Renal pelvis (tissue), 4 donors: ENCODE measurements around the gene RPS24. TPM values are rescaled to one million over a fixed set of nuclear protein-coding genes. Genes with fewer than 3 reads are reported as not detected.
"Not testable (repeated sequence)": the region's sequence is repeated elsewhere in the genome, so short reads cannot be mapped to it uniquely, and the experiment has no call there.

Experiments used
- DNase-seq: peaks from one replicate; pipeline ENCODE4 v3.0.0-alpha.2; 2013
- polyA plus RNA-seq, 3 donors: library from polyadenylated mRNA; unstranded; fragments of 120-200 nt; gene quantifications; one replicate each; pipeline ENCODE4 v1.2.1, GENCODE V29; 2013; ENCODE audit not compliant: insufficient read length in 3 of 3

The RPS24 gene
- polyA plus RNA-seq, 3 donors = 2,667 to 3,525 (median 2,868) TPM

DNA sequence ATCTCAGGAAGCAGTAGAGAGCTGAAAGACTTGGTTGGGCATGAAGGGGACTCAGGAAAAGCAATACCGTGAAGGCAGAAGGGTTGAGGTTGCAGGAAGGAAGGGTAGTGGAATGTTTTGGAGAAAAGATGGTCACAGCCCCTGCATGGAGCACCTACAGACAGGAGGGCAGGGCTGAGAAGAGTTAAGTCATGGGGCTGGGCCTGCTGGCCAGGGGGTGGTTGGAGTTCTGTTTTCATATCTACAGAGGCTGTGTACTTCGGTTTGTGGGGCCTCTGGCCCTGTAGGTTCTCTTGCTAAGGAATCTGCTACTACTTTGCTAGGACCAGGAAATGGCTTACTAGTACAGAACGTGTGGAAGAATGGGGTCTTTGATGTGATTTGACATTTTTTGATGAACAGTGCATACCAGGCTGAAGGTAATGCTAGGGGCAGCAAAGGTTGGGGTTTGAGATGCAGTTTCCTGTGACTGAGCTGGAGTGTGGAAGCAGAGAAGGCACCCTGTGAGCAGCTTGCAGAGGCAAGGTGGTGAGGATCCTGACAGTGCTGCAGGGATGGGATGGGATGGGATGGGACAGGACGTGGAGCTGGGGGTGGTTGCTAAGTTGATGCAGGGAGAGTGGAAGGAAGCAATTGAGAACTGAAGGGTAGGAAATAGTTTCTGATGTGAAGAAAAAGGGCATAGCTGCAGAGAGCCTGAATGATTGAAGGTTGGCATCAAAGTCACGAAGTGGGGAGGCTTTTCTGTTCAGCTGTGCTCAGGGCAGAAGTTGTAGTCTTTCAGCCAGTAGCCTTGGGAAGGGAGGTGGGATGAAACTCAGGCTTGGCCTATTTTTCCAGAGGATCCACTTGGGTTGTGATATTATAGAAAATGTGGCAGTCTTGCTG, 7.8 kb downstream of the RPS24 start:
- DNase-seq = no peak

GRCh38 chr10:78042058-78042751, 8.5 kb downstream of the RPS24 start:
- no peak for DNase-seq

GRCh38 chr10:78042752-78043104, 9.1 kb downstream of the RPS24 start:
- DNase-seq = no peak

- no peak for DNase-seq
These were observed 10.5 kb downstream of the RPS24 start for GRCh38 chr10:78044179-78044578.

DNA sequence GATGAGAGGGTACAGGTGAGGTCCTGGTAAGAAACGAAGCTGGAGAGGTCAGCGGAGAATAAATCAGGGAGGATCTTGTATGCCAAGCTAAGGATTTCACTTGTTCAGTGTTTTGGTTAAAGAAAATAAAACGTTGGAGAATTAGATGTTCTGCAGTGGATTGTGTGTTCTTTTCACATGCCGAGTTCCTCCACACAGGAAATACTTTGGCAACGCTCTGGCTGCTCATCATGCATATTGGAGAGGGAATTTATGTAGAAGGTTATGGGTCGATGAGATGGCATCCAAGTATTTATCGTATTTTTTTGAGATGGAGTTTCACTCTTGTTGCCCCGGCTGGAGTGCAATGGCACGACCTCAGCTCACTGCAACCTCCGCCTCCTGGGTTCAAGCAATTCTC, 11.0 kb downstream of the RPS24 start:
- no peak for DNase-seq

DNA sequence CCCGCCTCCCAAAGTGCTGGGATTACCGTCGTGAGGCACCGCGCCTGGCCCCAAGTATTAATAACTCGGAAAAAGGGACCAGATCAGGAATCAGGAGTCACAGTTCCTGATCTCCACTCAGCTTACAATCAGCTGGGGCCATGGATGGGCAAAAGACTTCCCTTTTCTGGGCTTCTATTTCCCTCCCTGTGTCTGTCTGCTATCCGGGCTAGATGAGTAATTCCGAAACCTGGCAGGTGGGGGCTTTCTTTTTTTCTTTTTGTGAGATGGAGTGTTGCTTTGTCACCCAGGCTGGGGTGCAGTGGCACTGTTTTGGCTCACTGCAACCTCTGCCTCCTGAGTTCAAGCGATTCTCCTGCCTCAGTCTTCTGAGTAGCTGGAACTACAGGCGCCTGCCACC, 11.6 kb downstream of the RPS24 start:
- no peak for DNase-seq

GRCh38 chr10:78045856-78046255, 12.2 kb downstream of the RPS24 start:
- no peak for DNase-seq

DNA sequence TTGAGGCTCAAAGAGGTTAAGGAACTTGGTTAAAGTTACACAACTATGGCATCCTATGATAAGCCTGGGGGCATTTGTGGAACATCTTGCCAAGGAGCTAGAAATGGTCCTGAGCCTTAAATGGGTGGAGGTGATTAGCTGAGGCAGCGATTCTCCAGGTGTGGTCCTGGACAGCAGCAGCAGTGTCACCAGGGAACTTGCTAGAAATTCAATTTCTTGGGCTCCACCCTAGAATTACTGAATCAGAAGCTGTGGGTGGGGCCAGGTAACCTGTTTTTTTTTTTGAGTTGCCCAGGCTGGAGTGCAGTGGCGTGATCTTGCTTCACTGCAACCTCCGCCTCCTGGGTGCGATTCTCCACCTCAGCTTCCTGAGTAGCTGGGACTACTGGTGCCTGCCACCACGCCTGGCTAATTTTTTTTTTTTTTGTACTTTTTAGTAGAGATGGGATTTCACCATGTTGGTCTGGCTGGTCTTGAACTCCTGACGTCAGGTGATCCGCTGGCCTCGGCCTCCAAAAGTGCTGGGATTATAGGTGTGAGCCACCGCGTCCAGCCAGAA, 13.1 kb downstream of the RPS24 start:
- no peak for DNase-seq

DNA sequence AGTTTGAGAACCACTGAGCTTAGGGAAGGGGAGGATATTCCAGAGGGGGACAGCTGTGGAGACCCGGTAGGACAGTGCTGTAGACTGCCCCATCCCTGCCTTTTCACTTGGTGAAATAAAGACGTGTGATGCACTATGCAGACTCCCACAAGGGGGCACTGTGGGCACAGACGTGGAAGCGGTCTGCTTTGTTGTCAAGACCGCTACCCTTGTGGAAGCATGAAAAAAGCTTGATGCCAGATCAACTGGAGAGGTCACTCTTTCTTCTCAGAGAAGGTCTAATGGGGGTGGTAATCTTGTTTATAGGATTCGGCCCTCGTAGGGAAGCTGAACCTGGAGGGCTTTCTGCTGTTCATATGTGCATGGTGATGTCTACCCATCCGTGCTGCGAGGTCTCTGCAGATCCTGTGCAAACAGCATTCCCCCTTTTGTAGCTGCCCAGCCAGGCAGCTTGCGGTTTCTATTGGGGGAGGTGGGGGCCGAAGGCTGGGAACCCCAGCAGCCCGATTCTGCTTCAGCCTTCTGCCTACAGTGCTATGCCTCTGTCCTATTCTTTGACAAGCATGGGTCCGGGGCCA, 13.7 kb downstream of the RPS24 start:
- DNase-seq = peak; percentile 90

- no peak for DNase-seq
These were observed 16.2 kb downstream of the RPS24 start for GRCh38 chr10:78049851-78050250.

DNA sequence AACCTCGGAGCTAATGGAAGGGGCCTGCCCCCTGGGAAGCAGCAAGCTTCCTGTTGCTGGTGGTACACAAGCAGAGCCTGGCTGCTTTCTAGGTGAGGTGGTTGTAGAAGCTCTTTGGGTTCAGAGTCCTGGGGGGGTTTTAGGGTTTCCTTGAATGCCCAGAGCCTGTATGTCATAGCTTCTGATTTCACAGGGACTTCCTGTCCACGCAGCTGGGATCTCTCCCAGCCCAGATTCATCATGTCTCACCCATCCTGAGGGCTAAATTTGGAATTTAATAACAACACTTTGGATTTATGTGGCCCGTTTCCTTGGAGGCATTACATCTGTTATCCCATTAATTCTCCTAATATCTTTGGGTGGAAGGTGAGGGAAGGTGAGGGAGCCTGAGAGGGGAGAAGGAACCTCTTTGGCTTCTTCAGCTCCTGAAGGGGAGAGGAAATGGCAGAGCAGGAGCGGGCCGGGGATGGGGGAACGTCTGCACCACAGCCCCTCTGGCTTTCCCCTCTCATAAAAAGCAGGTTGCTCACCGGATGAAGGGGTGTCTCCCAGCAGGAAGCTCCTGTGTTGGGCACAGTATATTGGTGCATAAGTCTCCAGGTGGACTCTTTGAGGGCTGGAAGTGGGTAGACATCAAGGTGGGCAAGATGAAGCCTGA, 19.7 kb downstream of the RPS24 start:
- DNase-seq = peak; percentile 58

GRCh38 chr10:78058562-78058961, 24.9 kb downstream of the RPS24 start:
- DNase-seq = no peak

DNA sequence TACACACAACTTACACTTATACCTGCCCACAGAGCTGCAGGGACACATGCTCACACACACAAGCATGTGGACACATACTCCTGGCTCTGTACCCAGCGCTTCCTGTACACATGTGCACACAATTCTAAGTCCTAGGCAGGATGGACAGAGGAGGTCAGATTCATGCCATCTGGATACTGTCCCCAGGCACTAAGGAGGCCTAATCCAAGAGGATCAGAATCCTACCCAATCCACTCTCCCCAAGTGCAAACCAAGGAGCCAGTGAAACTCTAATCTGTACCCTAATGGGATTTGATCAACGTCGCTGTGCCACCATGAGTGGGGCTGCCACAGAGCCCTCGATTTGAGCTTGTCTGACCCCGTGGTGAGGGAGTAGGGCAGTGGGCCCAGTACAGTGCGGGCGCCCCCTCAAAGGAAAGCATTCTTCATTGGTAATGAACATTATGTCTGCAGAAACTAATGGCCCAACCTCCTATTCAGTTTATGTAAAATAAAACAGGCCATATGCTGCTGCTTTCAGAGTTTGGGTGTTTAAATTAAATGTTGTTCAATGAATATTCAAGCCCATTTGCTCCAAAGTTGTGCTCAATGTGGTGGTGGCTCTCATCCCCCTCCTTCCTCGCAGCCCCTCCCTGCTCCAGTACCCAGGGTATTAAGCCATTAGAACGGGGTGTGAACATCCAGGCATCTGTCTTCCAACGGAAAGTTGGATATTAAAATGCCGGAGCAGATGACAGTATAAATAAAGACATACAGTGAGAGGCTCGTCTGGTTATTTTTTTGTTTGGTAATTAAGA, 26.4 kb downstream of the RPS24 start:
- DNase-seq = no peak

DNA sequence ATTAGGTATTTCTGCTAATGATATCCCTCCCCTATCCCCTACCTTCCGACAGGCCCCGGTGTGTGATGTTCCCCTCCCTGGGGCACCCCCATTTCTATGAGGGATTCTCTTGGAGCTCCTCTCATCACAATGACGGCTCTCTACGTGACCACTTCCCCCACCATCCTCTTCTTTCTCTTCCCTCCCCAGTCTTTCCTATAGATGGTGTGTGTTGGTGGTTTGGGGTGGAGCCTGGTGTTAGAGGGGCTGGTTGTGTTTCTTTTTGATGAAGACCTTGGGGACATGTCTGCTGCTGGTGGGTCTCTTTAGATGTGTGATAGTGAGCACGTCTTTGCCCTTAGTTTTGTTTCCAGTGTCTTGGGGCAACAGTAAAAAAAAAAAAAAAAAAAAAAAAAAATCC, 28.6 kb downstream of the RPS24 start:
- DNase-seq = no peak

DNA sequence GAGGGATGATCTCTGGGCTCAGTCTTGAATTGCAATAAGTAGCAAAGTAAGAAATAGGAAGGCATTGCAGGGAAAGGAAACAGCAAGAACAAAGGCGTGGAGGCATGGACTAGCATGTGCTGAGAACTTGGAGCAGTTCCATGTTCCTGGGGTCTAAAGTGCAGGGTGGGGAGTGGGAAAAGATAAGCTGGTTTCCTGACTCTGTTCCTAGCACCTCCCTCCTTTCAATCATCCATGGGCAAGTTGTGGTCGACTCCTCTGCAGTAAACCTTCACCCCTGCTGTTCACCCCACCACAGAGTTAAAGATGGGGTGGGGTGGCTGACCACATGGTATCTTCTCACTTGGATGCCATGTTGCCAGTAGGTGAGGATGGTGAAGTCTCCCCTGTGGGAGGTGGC, 29.6 kb downstream of the RPS24 start:
- DNase-seq = no peak

DNA sequence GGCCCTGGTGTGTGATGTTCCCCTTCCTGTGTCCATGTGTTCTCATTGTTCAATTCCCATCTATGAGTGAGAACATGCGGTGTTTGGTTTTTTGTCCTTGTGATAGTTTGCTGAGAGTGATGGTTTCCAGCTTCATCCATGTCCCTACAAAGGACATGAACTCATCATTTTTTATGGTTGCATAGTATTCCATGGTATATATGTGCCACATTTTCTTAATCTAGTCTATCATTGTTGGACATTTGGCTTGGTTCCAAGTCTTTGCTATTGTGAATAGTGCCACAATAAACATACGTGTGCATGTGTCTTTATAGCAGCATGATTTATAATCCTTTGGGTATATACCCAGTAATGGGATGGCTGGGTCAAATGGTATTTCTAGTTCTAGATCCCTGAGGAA, 31.3 kb downstream of the RPS24 start:
- not testable (repeated sequence) for DNase-seq

DNA sequence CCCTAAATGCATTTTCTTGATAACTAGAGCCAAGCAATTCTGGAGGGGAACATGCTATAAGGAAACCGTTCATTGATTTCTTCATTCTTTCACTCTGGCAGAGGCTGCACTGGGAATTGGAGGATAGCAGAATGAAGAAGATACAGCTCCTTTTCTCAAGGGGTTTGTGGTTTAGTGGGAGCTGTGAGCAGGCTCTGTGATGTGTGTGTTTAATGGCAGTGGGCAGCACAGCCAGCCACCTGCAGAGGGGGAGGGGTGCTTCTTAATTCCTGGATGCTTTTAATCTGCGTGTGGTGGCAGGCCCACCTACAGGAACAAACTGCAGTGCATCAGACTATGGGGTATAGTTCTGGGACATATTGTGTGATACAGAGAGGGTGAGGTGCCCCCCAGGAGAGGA, 31.9 kb downstream of the RPS24 start:
- DNase-seq = no peak

DNA sequence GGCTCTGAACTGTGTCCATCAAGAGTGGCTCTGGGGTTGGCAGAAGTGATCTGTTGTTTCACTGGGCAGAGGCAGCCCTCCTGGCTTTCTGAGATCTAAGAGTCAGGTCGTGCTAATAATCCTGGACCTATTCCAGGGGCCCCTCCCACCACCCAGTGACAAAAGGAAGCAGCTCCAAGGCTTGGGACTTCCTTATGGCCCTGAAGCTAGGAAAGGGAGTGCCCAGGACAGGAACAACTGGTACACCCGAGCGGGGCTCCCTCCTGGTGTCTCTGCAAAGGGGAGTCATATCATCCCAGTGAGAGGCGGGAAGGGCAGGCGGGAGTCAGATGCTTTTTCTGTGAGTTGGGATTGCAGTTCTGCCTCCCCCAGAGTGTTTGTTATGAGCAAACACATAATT, 32.3 kb downstream of the RPS24 start:
- no peak for DNase-seq

GRCh38 chr10:78066728-78067430, 33.2 kb downstream of the RPS24 start:
- no peak for DNase-seq

DNA sequence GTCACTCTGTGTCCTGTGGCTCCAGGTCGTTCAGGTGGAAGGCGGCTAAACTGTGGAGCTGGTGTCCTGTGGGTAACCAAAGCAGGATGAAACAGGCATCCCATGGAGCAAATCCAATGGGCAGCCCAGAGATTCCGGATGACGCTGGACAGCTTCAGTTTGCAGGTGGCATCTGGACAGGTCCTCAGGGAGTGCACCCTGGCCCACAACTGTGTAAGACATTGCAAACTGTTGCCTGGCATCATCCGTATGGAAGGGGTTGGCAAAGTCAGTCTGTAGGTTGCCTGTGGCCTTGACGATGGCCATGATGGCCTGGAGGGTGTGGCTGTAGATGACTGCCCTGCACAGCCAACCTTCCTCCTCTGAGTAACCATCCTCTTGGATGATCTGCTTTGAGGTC, 35.5 kb downstream of the RPS24 start:
- DNase-seq = no peak

DNA sequence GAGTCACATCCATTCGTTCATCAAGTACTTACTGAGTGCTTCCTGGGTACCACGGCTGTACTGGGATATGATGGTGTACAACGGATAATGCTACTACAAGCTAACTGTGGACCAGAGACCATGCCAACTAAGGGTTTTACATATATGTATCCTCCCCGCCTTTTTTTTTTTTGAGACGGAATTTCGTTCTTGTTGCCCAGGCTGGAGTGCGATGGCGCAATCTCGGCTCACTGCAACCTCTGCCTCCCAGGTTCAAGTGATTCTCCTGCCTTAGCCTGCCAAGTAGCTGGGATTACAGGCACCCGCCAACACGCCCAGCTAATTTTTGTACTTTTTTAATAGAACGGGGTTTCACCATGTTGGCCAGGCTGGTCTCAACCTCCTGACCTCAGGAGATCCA, 36.4 kb downstream of the RPS24 start:
- DNase-seq = not testable (repeated sequence)
